Panc1 (cell line): ENCODE measurements around the gene WNT7B. TPM values are rescaled to one million over a fixed set of nuclear protein-coding genes. Genes with fewer than 3 reads are reported as not detected.

ENCODE experiments used
- ATAC-seq: fragments of 200-7000 bp; cut with Tn5 transposase; 2 replicates; pipeline ENCODE4 v1.9.1; 2020; ENCODE audit warnings: mild to moderate bottlenecking, moderate library complexity
- BruUV-seq: library from RNA; stranded (reverse); fragments of 400-500 nt; replicated peaks from 2 replicates; lab custom pipeline; 2021; lab: Mats Ljungman, UMichigan
- CTCF ChIA-PET: fragments of 300-600 bp; sonication (Branson Sonifier 250); formaldehyde crosslinking; loops from one replicate; lab custom pipeline; 2022; ENCODE audit warnings: antibody characterized with exemption; lab: Charles Lee
- POLR2A ChIA-PET: fragments of 300-600 bp; sonication (Branson Sonifier 250); formaldehyde crosslinking; loops from one replicate; lab custom pipeline; 2022; ENCODE audit warnings: antibody characterized with exemption; lab: Charles Lee
- DNase-seq: peaks from one replicate; pipeline ENCODE4 v3.0.0-alpha.2; 2010; ENCODE audit warnings: low read depth, low spot score
- H3K27ac ChIP-seq: 2 replicates; pipeline ENCODE4 v1.5.1; 2011; ENCODE audit warnings: mild to moderate bottlenecking, low read length, inconsistent platforms
- H3K27me3 ChIP-seq: fragments of 200-500 bp; sonication (Bioruptor generic); 2 replicates; pipeline ENCODE4 v1.6.0; 2014; ENCODE audit warnings: low read length, inconsistent platforms; ENCODE audit not compliant: control insufficient read depth, insufficient read depth
- H3K36me3 ChIP-seq: fragments of 200-500 bp; sonication (Bioruptor generic); 2 replicates; pipeline ENCODE4 v1.5.1; 2014; ENCODE audit warnings: inconsistent platforms, mild to moderate bottlenecking, low read length, moderate library complexity; ENCODE audit not compliant: control insufficient read depth, insufficient read depth
- H3K4me1 ChIP-seq: 2 replicates; pipeline ENCODE4 v1.5.1; 2011; ENCODE audit warnings: inconsistent platforms, mild to moderate bottlenecking, low read length, moderate library complexity; ENCODE audit not compliant: control insufficient read depth, insufficient read depth
- H3K4me3 ChIP-seq, 2 experiments: 2 replicates each; pipeline ENCODE4 v1.5.1; 2011 to 2012; ENCODE audit warnings: low read depth in 2 of 2, low read length in 2 of 2, mild to moderate bottlenecking in 2 of 2, inconsistent platforms in 1 of 2, moderate library complexity in 1 of 2
- H3K9me3 ChIP-seq: fragments of 200-500 bp; sonication (Bioruptor generic); 2 replicates; pipeline ENCODE4 v1.5.1; 2014; ENCODE audit warnings: low read depth, mild to moderate bottlenecking, inconsistent platforms, low read length, moderate library complexity; ENCODE audit not compliant: control insufficient read depth, insufficient read depth
- POLR2AphosphoS5 ChIP-seq: IDR thresholded peaks from 2 replicates; pipeline ENCODE4 v1.6.1; 2012; ENCODE audit warnings: mild to moderate bottlenecking, low read depth, low read length, moderate library complexity
- REST ChIP-seq, 2 experiments: IDR thresholded peaks; 2 replicates each; pipeline ENCODE4 v1.6.1; 2011 to 2012; ENCODE audit warnings: low read depth in 2 of 2, control low read depth in 1 of 2, low read length in 1 of 2, mild to moderate bottlenecking in 1 of 2, moderate library complexity in 1 of 2; ENCODE audit not compliant: insufficient read depth in 1 of 2
- SIN3A ChIP-seq: IDR thresholded peaks from 2 replicates; pipeline ENCODE4 v1.6.1; 2012; ENCODE audit warnings: low read depth, mild to moderate bottlenecking, low read length, moderate library complexity, borderline replicate concordance; ENCODE audit not compliant: insufficient read depth
- TCF7L2 ChIP-seq: IDR thresholded peaks from 2 replicates; pipeline ENCODE4 v1.6.1; 2011; ENCODE audit warnings: mild to moderate bottlenecking, low read depth, low read length, inconsistent platforms
- in situ Hi-C: cut with HindIII; loops from 2 replicates; pipeline ENCODE4 v1.10.0; 2016; ENCODE audit warnings: low sequenced_read_pairs, low pct_unique_long_range_greater_than_20kb
- intact Hi-C: fragments of 100-400 bp; cut with micrococcal nuclease; formaldehyde crosslinking; loops from one replicate; pipeline ENCODE4 v1.10.0; 2022; ENCODE audit not compliant: unreplicated experiment
- total RNA-seq: library from RNA; stranded (reverse); gene quantifications from one replicate; pipeline ENCODE4 v1.2.1, GENCODE V29; 2021; ENCODE audit not compliant: unreplicated experiment
- TF ChIP-seq, protein P1 (sequence below): fragments of 450-650 bp; IDR thresholded peaks from 2 replicates; pipeline ENCODE4 v1.5.1; 2017; ENCODE audit warnings: mild to moderate bottlenecking

Gene WNT7B
- total RNA-seq, 1 experiment from 2014 or later, result 52.1 TPM

- no peaks in the 10 kb centered on the region for H3K36me3 ChIP-seq
- in situ Hi-C loops (no loop called here), intact Hi-C loops (loop anchor here (5.0 kb wide), 1 partner anchor 49 kb away; no protein-coding TSS in a partner anchor)
- DNase-seq, result no peak
- TF ChIP-seq POLR2AphosphoS5 (peak; percentile 60; the same call in 1 of the 2 replicates), SIN3A (no peak)
- no TSS peak for BruUV-seq
- no peaks in the 10 kb centered on the region for H3K27me3 ChIP-seq
- ATAC-seq, result peak; percentile 60
- H3K27ac ChIP-seq, result peak overlapping the region; percentile 74
- ChIA-PET CTCF (no interaction called here), POLR2A (no interaction called here)
- H3K4me3 ChIP-seq, result no peak overlapping the region
- peaks cover 37% of the 10 kb centered on the region for H3K4me1 ChIP-seq
- no peaks in the 10 kb centered on the region for H3K9me3 ChIP-seq
Observed at GRCh38 chr22:45918459-45919370, 58.2 kb downstream of the WNT7B start.

DNA sequence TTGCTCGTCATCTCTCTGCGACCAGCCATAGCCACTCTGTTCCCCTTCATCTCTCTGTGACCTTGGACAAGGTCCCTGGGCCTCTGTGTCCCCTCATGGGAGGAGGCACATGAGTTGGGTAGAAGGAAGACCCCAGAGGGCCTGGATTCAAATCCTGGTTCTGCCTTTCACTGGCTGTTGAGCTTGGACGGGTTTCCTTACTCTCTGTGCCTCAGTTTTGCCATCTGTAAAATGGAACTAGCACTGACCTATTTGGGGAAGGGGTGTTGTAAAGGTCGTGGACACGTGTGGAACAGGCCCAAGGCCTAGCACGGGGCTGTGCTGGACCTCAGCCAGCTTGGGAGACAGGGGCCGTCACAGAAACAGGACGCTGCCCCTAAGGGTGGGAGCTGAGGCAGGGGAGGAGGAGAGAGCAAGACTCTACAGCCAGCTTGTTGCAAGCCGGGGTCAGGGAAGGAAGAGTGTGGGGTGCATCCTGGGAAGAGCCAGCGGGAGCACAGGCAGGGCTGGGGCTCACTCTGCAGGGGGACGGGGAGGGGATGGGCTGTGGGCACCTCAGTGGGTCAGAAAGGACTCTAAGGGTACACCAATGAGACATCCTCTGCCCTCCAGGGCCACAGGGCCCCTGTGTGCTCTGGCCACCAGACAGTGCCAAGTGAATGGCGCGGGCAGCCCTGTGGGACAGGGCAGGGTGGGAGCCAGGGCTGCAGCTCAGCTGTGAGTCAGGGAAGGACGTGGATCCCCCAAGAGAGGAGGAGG is 59.1 kb downstream of the WNT7B start:
- DNase-seq, result no peak
- CTCF ChIA-PET, result interaction anchor here (0.8 kb wide), 1 partner anchor 67 kb away, joined by 3 read pairs; no protein-coding TSS in a partner anchor
- Histone ChIP-seq H3K27ac (peak overlapping the region; percentile 49), H3K9me3 (no peaks in the 10 kb centered on the region), H3K27me3 (no peaks in the 10 kb centered on the region), H3K4me1 (peaks cover 37% of the 10 kb centered on the region), H3K36me3 (no peaks in the 10 kb centered on the region), H3K4me3 (no peak overlapping the region)
- no peak for TF ChIP-seq TCF7L2
- no peak for TF ChIP-seq REST (IDR thresholded peaks at IDR 0.05; ENCODE audit: insufficient read depth in 1 of 2, low read depth in 2 of 2, low read length in 1 of 2)
- no peak for TF ChIP-seq POLR2AphosphoS5
- TF ChIP-seq SIN3A, result no peak
- TF ChIP-seq, protein P1, sequence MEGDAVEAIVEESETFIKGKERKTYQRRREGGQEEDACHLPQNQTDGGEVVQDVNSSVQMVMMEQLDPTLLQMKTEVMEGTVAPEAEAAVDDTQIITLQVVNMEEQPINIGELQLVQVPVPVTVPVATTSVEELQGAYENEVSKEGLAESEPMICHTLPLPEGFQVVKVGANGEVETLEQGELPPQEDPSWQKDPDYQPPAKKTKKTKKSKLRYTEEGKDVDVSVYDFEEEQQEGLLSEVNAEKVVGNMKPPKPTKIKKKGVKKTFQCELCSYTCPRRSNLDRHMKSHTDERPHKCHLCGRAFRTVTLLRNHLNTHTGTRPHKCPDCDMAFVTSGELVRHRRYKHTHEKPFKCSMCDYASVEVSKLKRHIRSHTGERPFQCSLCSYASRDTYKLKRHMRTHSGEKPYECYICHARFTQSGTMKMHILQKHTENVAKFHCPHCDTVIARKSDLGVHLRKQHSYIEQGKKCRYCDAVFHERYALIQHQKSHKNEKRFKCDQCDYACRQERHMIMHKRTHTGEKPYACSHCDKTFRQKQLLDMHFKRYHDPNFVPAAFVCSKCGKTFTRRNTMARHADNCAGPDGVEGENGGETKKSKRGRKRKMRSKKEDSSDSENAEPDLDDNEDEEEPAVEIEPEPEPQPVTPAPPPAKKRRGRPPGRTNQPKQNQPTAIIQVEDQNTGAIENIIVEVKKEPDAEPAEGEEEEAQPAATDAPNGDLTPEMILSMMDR, result no peak
- POLR2A ChIA-PET, result no interaction called here
- BruUV-seq, result no TSS peak
- peak; percentile 13 for ATAC-seq
- in situ Hi-C loops (no loop called here), intact Hi-C loops (loop anchor here (5.0 kb wide), 1 partner anchor 49 kb away; no protein-coding TSS in a partner anchor)
